T-helper 2 cell treated with Interferon-gamma antibody and Interleukin-4, amounts not matched to agents 100 ng/mL and 5 ng/mL, for 36 hours (primary cell): Measurements from ENCODE around the gene POU5F1. TPM values are rescaled to one million over a fixed set of nuclear protein-coding genes. Genes with fewer than 3 reads are reported as not detected.
"Not testable (repeated sequence)": the region's sequence is repeated elsewhere in the genome, so short reads cannot be mapped to it uniquely, and the experiment has no call there.

Experiments
- intact Hi-C: fragments of 100-400 bp; cut with micrococcal nuclease; formaldehyde crosslinking; loops from one replicate; pipeline ENCODE4 v1.15.1; 2023
- total RNA-seq: library from RNA; stranded (reverse); gene quantifications from 2 replicates; pipeline ENCODE4 v1.2.3, GENCODE V29; 2022

Gene POU5F1
- total RNA-seq, 1 donor from 2014 or later = not detected

DNA sequence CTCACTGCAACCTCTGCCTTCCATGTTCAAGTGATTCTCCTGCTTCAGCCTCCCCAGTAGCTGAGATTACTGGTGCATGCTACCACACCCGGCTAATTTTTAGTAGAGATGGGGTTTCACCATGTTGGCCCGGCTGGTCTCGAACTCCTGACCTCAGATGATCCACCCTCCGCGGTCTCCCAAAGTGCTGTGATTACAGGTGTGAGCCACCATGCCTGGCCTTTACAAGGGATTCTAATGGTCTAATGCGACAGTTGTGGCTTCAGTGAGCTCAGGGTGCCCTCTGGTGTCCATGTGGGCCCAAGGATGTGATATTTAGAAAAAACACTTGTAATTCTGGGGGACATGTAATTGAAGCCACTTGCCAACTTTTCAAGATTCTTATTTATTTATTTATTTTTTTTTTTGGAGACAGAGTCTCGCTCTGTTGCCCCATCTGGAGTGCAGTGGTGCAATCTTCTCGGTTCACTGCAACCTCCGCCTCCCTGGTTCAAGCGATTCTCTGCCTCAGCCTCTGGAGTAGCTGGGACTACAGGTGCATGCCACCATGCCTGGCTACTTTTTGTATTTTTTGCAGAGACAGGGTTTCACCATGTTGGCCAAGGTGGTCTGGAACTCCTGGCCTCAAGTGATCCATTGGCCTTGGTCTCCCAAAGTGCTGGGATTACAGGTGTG is 22.1 kb upstream of the POU5F1 start:
- intact Hi-C loops = loop anchor here (1.0 kb wide), 1 partner anchor 55 kb away; no protein-coding TSS in a partner anchor

DNA sequence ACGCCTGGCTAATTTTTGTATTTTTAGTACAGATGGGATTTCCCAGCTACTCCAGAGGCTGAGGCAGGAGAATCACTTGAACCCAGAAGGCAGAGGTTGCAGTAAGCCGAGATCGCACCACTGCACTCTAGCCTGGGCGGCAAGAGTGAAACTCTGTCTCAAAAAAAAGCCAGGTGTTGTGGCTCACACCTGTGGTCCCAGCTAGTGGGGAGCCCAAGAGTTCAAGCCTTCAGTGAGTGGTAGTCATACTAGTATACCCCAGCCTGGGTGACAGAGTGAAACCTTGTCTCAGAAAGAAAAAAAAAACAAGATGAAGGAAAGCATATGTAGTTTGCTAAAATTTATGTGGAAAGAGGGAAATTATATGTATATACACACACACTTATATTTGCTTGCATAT is 20.0 kb upstream of the POU5F1 start:
- intact Hi-C loops = no loop called here

DNA sequence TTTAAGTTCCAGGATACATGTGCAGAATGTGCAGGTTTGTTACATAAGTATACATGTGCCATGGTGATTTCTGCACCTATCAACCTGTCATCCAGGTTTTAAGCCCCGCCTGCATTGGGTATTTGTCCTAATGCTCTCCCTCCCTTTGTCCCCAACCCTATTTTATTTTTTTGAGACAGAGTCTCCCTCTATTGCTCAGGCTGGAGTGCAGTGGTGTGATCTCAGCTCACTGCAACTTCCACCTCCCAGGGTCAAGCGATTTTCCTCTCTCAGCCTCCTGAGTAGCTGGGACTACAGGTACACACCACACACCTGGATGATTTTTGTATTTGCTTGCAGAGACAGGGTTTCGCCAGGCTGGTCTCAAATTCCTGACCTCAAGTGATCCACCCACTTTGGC is 18.7 kb upstream of the POU5F1 start:
- intact Hi-C loops = not testable (repeated sequence)

DNA sequence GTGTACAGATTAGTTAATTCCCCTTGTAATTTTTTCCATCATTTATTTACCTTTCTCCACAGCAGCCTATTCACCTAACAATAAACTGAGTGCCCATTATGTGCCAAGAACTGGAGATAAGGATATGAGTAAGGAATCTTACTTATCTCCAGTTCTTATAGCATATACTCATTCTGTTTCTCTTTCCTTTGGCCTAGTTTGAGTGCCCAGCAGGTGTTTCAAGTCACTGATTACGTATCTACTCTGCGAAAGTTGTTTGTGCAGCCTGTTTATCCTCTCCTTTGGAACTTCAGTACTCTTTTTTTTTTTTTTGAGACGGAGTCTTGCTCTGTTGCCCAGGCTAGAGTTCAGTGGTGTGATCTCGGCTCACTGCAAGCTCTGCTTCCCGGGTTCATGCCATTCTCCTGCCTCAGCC is 17.3 kb upstream of the POU5F1 start:
- intact Hi-C loops = no loop called here

DNA sequence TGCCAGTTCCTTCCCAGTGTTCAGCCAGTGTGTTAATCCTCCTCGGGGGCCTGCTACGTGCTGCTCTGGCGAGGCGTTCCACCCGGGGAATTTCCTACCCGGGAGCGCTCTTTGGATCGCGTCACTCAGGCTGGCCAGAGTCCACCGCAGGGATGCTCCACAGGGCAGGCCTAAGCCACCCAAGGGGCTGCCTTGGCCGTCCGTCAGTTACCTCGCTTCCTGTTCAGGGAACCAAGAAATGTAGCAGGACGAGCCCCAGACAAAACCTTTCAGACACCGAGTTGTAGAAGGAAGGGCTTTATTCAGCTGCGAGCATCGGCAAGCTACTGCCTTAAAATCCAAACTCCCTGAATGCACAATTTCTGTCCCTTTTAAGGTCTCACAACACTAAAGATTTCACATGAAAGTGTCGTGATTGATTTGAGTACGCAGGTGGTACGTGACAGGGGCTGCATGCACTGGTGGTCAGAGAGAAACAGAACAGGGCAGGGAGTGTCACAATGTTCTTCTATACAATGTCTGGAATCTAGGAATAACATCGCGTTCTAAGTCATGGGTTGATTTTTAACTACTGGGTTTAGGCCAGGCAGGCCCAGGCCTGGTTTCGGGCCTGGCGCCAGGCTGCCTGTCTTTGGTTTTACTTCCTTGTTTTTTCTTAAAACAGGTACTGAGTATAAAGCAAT is 15.7 kb upstream of the POU5F1 start:
- intact Hi-C loops = no loop called here

DNA sequence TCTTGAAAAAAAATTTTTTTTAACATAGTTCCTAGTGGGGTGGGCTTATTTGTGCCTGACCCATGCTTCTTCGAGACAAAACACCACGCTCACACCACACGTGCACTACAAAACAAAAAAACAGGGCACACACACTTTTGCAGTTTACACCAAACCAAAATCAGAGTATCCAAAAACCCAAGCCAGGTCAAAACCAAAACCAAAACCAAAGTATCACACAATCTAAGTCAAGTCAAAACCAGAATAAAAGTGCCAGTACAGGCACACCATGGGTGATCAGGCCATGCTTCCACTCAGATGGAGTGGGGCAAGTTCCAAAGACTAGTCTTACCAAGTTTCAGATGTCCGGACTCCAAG is 15.2 kb upstream of the POU5F1 start:
- intact Hi-C loops = not testable (repeated sequence)

DNA sequence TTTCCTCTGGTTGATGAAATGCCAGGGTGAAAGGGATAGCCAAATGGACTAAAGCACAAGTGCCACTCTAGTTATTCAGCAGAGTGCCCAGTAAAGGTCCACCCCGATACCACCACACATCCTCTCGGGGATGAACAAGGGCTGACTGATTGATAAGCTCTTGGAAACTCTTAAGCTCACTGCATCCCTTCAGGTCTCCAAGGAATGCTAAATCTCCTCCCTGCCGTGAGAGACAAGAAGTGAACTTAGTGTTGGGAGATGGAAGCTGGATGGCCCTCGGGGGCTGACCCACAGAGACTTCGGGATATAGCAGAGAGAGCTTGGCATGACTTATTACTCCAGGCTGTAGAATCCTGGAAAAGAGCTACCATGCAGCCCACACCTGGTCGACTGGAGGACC is 13.4 kb upstream of the POU5F1 start:
- intact Hi-C loops = not testable (repeated sequence)

DNA sequence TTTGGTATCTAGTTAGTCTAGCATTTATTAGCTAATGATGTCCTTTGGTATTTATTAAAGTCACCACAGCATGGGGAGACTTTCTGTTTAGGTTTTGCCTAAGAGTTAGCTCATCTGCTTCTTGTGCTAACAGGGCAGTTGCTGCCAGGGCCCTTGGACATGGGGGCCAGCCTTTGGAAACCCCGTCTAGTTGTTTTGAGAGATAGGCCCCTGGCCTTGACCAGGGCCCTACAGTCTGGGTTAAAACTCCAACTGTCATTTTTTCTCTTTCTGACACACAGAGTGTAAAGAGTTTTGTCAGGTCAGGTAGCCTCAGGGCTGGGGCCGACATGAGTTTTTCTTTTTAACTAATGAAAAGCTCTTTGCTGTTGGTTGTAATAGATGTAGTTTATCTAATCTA is 12.8 kb upstream of the POU5F1 start:
- intact Hi-C loops = not testable (repeated sequence)

DNA sequence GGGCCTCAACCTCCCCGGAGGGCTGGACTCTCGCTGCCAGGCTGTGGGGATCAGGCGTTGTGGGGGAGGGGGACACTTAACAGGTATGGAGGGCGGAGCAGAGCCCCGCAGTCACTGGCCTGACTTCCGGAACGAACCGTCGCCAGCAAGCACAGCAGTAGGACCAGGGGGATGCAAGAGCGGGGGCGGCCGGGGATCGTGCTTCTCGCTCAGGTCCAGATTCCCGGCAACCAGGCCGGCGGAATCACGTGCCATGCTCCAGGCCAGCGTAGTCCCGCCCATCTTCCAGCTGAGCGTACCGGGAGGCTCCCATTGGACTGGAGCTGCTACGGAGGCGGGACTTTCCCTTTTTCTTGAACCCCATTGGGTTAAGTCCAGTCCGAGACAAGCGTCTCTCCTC is 10.0 kb upstream of the POU5F1 start:
- intact Hi-C loops = no loop called here

DNA sequence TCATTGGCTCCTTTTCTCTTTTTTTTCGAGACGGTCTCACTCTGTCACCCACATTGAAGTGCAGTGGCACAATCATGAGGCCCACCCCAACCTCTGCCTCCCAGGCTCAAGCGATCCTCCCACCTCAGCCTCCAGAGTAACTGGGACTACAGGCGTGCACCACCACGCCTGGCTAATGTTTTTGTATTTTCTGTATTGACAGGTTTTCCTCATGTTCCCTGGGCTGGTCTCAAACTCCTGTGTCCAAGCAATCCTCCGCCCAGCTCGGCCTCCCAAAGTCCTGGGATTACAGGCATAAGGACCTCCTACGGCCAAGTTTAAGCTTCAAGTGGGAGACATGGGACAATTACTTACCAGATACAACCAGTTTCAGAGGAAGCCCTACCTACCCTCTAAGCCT is 9.4 kb upstream of the POU5F1 start:
- intact Hi-C loops = no loop called here

DNA sequence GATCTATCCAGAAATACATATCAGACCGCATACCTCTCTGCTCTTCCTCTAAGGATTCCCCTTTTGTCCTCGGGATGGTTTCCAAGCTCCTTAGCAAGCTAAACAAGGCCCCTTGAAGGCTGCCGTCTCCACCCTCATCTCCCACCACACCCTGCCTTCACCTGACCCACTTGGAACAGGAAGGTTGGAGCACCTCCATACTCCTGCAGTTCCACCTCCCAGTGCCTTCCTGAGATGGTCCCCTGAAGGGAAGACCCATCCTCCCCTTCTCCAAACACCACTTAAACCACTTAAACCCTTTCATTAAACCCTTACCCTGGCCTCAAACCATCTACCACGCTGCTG is 8.5 kb upstream of the POU5F1 start:
- intact Hi-C loops = no loop called here

DNA sequence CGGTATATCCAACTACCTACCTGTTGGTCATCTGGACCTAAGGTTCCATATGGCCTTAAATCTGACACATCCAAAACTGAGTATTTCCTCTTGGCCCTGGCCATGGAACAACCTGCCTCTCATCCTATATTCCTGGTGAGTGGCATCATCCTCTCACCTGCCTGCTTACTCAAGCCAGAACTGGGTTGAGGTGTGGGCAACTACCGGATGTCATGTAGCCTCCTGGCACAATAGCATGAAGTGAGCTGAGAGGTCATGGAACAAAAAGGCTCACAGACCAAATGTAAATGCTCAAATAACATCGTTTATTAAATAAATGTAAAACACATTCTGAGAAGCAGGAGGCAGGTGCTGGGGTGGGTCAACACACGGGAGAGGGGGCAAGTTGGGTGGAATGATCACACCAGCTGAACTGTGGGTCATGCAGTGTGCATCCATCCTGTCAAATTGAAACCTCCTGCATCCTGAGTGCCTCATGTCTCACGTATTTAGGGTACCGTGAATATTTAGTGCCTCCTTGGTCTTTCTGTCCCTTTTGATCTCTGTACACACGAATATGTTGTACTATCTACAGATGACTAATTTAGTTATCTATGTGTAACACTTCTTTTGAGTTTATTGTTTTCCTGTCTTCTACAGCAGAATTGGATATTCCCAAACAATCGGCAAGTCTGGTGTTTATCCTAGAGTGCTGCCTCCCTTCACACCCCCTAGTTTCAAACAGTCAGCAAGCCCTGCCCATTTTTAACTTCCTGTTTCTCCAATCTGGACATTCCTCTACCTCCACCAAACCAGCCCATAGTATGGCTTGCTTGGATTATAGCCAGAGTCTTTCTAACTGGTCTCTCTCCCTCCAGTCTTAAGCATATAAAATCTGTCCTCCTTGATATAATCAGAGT is 7.9 kb upstream of the POU5F1 start:
- intact Hi-C loops = no loop called here

DNA sequence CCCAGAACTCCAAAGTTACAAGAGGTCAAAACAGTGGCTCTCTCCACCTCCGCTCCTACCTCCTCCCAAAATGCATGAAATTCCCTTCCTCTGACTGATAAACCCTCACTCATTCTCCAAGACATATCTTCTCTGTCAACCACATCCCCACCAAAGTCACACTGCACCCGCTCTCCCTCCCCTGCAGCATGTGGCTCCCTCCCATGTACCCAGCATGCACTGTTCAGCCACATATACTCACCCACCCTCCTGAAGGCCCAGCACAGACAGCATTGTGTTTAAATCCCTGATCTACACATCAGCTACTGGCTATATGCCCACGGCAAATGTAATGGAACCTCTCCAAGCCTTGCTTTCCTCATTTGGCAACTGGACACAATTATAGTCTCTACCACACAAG is 5.5 kb upstream of the POU5F1 start:
- intact Hi-C loops = no loop called here

DNA sequence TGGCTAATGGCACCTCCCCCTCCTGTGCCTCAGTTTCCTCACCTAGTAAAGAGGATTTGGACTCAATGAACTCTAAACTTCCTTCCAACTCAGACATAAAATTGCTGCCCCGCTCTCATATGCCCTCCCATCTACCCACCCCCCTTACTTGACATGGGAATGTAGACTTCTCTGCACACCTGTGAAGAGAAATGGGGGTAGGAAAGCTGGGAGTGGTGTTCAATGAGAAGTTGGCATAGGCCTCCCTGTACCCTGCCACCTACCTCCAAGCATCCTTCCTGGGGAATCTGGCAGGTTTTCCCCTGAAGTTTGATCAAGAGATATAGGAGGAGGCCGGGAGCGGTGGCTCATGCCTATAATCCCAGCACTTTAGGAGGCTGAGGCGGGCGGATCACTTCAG is 3.9 kb upstream of the POU5F1 start:
- intact Hi-C loops = no loop called here

DNA sequence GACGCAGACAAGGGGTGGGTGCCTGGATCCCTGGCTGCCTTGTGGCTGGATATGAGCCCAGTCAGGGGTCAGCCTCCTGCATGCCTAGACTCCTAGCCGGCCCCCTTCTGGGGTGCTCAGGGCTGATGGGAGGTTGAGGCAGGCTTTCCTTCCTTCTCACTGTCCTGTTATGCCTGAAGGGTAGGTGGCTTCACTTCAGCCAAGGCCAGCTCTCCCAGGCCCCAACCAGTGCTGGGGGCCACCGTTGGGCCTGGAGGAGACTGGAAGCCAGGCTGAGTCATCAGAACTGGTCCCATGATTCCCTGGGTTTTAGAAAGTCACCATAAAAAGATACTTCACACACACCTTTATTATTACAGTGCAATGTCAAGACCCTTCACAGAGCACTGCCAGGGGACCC is 2.9 kb upstream of the POU5F1 start:
- intact Hi-C loops = no loop called here

DNA sequence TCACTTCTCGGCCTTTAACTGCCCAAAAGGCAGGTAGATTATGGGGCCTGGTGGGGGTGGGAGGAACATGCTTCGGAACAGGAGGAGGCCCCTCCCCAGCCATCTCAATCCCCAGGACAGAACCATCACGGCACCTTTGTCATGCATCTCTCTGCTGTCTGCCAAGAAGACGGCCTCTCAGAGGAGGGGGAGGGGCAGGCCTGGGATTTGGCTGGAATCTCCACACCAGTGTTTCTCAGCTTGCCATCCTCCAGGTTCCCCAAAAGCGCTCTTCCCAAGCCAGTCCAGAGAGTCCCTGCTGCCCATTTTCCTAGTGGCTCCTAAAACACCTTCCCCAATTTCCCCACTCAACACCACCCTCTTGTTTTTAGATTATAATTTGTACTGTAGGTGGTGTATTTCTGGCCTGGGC is 2.5 kb upstream of the POU5F1 start:
- intact Hi-C loops = no loop called here

DNA sequence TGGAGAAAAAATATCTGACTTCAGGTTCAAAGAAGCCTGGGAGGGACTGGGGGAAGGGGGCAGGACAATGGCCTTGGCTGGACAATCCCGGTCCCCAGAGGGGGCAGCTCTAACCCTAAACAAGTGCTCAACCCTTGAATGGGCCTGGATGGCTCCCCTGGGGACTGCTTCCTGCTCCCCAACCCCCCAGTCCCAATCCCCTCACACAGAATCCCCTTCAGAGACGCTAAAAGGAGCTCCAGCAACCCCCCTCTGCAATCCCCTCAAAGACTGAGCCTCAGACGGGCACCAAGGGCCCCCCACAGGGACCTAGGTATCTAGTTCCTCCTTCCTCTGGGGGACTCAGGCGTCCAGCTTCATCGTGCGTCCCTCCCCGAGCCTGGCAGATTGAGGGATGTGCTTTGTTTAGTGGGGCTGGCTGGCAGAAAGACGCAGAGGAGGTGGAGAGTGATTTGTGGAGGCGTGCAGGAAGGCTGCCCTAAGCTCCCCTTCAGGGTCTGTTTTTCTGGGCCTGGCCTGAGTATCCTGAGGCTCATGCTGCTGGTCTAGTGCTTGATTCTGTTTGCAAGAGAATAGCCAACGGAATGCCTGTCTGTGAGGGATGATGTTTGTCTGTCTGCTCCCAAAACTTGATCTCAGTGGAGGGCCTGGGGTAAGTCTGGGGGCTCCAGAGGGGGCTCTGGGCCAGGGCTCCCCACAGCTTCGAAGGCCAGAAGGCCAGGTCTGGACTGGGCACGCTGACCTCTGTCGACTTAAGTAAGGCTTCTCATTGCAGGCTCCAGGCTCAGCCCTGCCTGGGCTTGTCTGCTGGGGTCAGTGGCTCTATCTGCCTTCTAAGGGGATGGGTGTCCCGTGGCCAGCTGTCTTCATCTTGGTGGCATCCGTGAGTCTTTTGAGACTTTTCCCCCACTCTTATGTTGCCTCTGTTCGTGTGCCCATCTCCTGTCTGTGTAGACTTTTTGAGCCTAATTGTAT is 1.7 kb upstream of the POU5F1 start:
- intact Hi-C loops = no loop called here

DNA sequence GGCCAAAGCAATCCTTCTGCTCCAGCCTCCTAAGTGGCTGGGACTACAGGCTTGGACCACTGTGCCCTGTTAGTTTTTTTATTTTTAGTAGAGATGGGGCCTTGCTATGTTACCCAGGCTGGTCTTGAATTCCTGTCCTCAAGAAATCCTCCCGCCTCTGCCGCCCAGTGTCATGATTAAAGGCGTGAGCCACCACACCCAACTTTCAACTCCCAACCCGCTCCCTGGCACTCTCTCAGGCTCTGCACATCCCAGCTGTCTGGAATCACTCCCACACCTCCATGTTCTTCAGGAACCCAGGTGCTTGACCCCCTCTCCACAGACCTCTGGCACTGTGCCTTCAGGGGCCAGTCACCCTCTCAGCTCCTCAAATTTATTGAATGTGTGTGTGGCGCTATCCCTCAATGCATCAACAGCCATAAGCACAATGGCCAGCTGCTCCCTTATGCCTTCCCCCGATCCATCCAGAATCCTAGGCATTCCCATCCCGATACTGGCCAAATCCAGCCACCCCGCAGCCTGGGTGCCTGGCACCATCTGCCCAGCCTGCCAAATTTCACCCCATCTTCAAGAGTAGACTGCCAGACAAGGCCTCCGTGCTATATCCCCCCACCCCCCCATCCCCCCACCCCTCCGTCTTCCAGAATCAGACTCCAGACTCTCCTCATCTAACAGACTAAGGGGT is 647 bp upstream of the POU5F1 start:
- intact Hi-C loops = no loop called here

DNA sequence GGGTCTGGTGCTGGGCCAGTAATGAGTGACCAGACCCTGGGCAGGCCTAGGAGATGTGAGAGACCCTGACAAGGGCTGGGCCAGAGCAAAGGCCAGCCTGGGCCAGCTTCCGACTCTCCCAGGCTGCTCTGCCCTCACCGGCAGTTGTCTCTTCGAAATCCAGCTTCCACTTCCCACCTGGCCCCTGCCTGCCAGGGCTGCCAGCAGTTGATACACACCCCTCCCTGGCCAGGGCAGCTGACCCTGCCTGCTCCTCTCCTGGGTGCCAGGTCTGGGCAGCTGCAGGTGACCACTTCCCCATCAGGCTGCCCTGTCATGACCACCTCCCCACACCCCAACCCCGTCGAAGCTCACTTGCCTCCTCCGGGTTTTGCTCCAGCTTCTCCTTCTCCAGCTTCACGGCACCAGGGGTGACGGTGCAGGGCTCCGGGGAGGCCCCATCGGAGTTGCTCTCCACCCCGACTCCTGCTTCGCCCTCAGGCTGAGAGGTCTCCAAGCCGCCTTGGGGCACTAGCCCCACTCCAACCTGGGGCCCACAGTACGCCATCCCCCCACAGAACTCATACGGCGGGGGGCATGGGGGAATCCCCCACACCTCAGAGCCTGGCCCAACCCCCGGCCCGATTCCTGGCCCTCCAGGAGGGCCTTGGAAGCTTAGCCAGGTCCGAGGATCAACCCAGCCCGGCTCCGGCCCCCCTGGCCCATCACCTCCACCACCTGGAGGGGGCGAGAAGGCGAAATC is 453 bp downstream of the POU5F1 start:
- intact Hi-C loops = not testable (repeated sequence)
